NCI-H146 treated with DMSO at 0.1 percent for 48 hours (cell line): ENCODE data around the gene PPP6R2.

ENCODE experiments used
- DNase-seq: peaks from one replicate; lab custom pipeline; 2025; ENCODE audit not compliant: unreplicated experiment; lab: John Stamatoyannopoulos, UW

The PPP6R2 gene

GRCh38 chr22:50305923-50306566 is 37.1 kb upstream of the PPP6R2 start:
- peak; percentile 12 for DNase-seq

GRCh38 chr22:50306753-50307749 is 36.1 kb upstream of the PPP6R2 start, which contains the start of gene PLXNB2:
PLXNB2 (minus strand) TSS chr22:50307646; CDS start chr22:50290584, 17,062 bp downstream.
- DNase-seq, result peak; percentile 39

- no peak for DNase-seq
These were observed 35.1 kb upstream of the PPP6R2 start for GRCh38 chr22:50307890-50308596.

- no peak for DNase-seq
These were observed 34.6 kb upstream of the PPP6R2 start for GRCh38 chr22:50308597-50308935.

- no peak for DNase-seq
These were observed 34.0 kb upstream of the PPP6R2 start for GRCh38 chr22:50308986-50309600.

- no peak for DNase-seq
These were observed 33.5 kb upstream of the PPP6R2 start for GRCh38 chr22:50309601-50309991.

- no peak for DNase-seq
These were observed 33.0 kb upstream of the PPP6R2 start for GRCh38 chr22:50310031-50310722.

- DNase-seq, result no peak
These were observed 32.1 kb upstream of the PPP6R2 start for GRCh38 chr22:50310949-50311444.

GRCh38 chr22:50311606-50312351 is 31.3 kb upstream of the PPP6R2 start:
- DNase-seq, result no peak

- DNase-seq, result no peak
These were observed 30.8 kb upstream of the PPP6R2 start for GRCh38 chr22:50312371-50312770.

- no peak for DNase-seq
These were observed 30.1 kb upstream of the PPP6R2 start for GRCh38 chr22:50313021-50313420.

GRCh38 chr22:50313600-50313999 is 29.5 kb upstream of the PPP6R2 start:
- no peak for DNase-seq

- DNase-seq, result no peak
These were observed 29.1 kb upstream of the PPP6R2 start for GRCh38 chr22:50314081-50314454.

- DNase-seq, result no peak
These were observed 28.5 kb upstream of the PPP6R2 start for GRCh38 chr22:50314455-50315288.

- DNase-seq, result no peak
These were observed 27.6 kb upstream of the PPP6R2 start for GRCh38 chr22:50315289-50316113.

- DNase-seq, result no peak
These were observed 26.7 kb upstream of the PPP6R2 start for GRCh38 chr22:50316114-50317065.

- no peak for DNase-seq
These were observed 25.9 kb upstream of the PPP6R2 start for GRCh38 chr22:50317178-50317577.
